Heart left ventricle (tissue), 16 donors: Measurements from ENCODE around the gene CDCA7. TPM values are rescaled to one million over a fixed set of nuclear protein-coding genes. Genes with fewer than 3 reads are reported as not detected.
A peak's percentile ranks its signal among the peaks of the same experiment; 100 is the strongest.

Experiments used
- ATAC-seq, 4 donors: fragments of 200-7000 bp; cut with Tn5 transposase; one replicate each; pipeline ENCODE4 v1.9.1; 2020 to 2022; ENCODE audit warnings: moderate library complexity in 4 of 4, mild to moderate bottlenecking in 3 of 4, moderate number of reproducible peaks in 1 of 4
- DNase-seq, 5 donors: peaks; one replicate each; pipeline ENCODE4 v3.0.0-alpha.2; 2020
- H3K27ac ChIP-seq, 12 donors: fragments of 200-600 bp; sonication (generic) in 4 of 12; one replicate each; pipeline versions ENCODE4 v1.5.0 to v1.8.0; 2016 to 2022; ENCODE audit warnings: mild to moderate bottlenecking in 2 of 12
- H3K27me3 ChIP-seq, 9 donors: fragments of 200-600 bp; sonication (generic) in 2 of 9; one replicate each; pipeline versions ENCODE4 v1.5.1 to v1.8.0; 2016 to 2022; ENCODE audit warnings: mild to moderate bottlenecking in 3 of 9
- H3K36me3 ChIP-seq, 9 donors: fragments of 200-600 bp; sonication (generic) in 2 of 9; one replicate each; pipeline versions ENCODE4 v1.5.0 to v1.8.0; 2018 to 2022; ENCODE audit warnings: mild to moderate bottlenecking in 2 of 9
- H3K4me1 ChIP-seq, 12 donors: fragments of 200-600 bp; sonication (generic) in 4 of 12; one replicate each; pipeline versions ENCODE4 v1.5.0 to v1.8.0; 2016 to 2022; ENCODE audit warnings: mild to moderate bottlenecking in 3 of 12
- H3K4me3 ChIP-seq, 12 donors: fragments of 200-600 bp; sonication (generic) in 4 of 12; one replicate each; pipeline versions ENCODE4 v1.5.0 to v1.8.0; 2017 to 2022; ENCODE audit warnings: mild to moderate bottlenecking in 9 of 12, moderate library complexity in 4 of 12
- H3K9me3 ChIP-seq, 12 donors: fragments of 200-600 bp; sonication (generic) in 4 of 12; one replicate each; pipeline versions ENCODE4 v1.5.0 to v1.8.0; 2016 to 2022; ENCODE audit warnings: mild to moderate bottlenecking in 1 of 12
- CTCF ChIP-seq, 12 donors: fragments of 200-600 bp; sonication (generic) in 4 of 12; IDR thresholded peaks; one replicate each; pipeline versions ENCODE4 v1.5.0 to v1.8.0; 2018 to 2022; ENCODE audit warnings: antibody characterized with exemption in 12 of 12, mild to moderate bottlenecking in 5 of 12
- POLR2A ChIP-seq, 2 donors: fragments of 450-650 bp; IDR thresholded peaks; one replicate each; pipeline ENCODE4 v1.6.1; 2017; ENCODE audit warnings: antibody characterized with exemption in 2 of 2, mild to moderate bottlenecking in 2 of 2, moderate library complexity in 2 of 2
- WGBS, 4 donors: extraction: QIAGEN DNeasy Blood & Tissue Kit in 2 of 4; methylation state at CpG; one replicate each; pipeline versions ENCODE4 v1.1.5 to v1.1.7; 2013 to 2018; 5-methylcytosine and 5-hydroxymethylcytosine counted together
- intact Hi-C, 10 donors: fragments of 100-400 bp; cut with DNase I; formaldehyde crosslinking; loops; one replicate each; pipeline versions ENCODE4 v1.11.1 to v1.14.2; 2022
- polyA plus RNA-seq, 2 donors: library from polyadenylated mRNA; stranded (reverse); fragments of 200-250 nt; gene quantifications; one replicate each; pipeline ENCODE4 v1.2.3, GENCODE V29; 2013
- total RNA-seq, 9 donors: library from RNA; depleted of rRNA in 2 of 9; stranded (reverse); fragments of >200 nt in 2 of 9; fragmentation: NEBNext Ultra II Directional in 3 of 9; extraction: Animal tissue kit (Norgen Biotek cat#: 25700) in 3 of 9; gene quantifications; one replicate each; pipeline versions ENCODE4 v1.1.0 to v1.2.4, GENCODE V29; 2016 to 2023
- donor health status: ischemic (EF 13 %, LVEDD 7.1; RV severe dilation, severe dysfunction).
- donor health status: healthy with polysubstance abuse.
- donor health status: DM: no; HTN: yes; CAD: no.
- donor health status: DM: no; HTN: no; CAD: no.
- donor health status: ischemic (EF 25% LVEDD 6.9; RV normal size, moderate dysfunction).
- donor health status: ischemic (EF 25% LVEDD 5.7; RV mildly dilated, moderate dysfunction).
- donor health status: healthy.
- donor health status: DM: yes; HTN: yes; CAD: no.
- donor health status: ischemic (EF 35%, LVEDD 5.7; RV mildly dilated, moderate dysfunction).
- donor health status: nonischemic (EF 11% LVEDD 7.7; RV severe dilation, severe dysfunction).
- donor health status: DM: yes; HTN: yes; CAD: no.
- donor health status: PGD.
- donor health status: ischemic (EF 29% LVEDD 5.4; RV normal size, mild dysfunction).
- donor health status: nonischemic (EF 23%, LVEDD 6.1; RV moderate dilation, normal function).

Gene CDCA7
- total and polyA plus RNA-seq, 11 donors = 0.12 to 3.7 (median 0.91) TPM

GRCh38 chr2:173357346-173357745 is 2.7 kb downstream of the CDCA7 start:
- Histone ChIP-seq H3K36me3 (no peaks in the 10 kb centered on the region), H3K27me3 (peaks cover 0 to 45% (median 25%) of the 10 kb centered on the region in 9 donors), H3K4me3 (no peak overlapping the region), H3K4me1 (peaks cover 0 to 25% (median 5%) of the 10 kb centered on the region in 12 donors), H3K9me3 (no peaks in the 10 kb centered on the region), H3K27ac (no peak overlapping the region)
- DNase-seq (no peak), ATAC-seq (no peak)
- intact Hi-C loops = loop anchor here in 2 of 10 donors (5.0 to 10.0 kb wide), 3 partner anchors 113 to 333 kb away; no protein-coding TSS in a partner anchor
- 79 to 84% (median 81%) methylated on average over 3 of the region's 3 CpGs for WGBS, 4 donors
- TF ChIP-seq CTCF (IDR thresholded peaks at IDR 0.05) = no peak
- no peak for TF ChIP-seq POLR2A (IDR thresholded peaks at IDR 0.05)

- intact Hi-C loops = loop anchor here in 2 of 10 donors (5.0 to 10.0 kb wide), 3 partner anchors 114 to 334 kb away; no protein-coding TSS in a partner anchor
- H3K27ac ChIP-seq = no peak overlapping the region
- no peak overlapping the region for H3K4me3 ChIP-seq
- H3K9me3 ChIP-seq = no peaks in the 10 kb centered on the region
- 67 to 85% (median 78%) methylated on average over 5 of the region's 5 CpGs for WGBS, 4 donors
- peaks cover 0 to 32% (median 12%) of the 10 kb centered on the region in 9 donors for H3K27me3 ChIP-seq
- DNase-seq = no peak
- H3K4me1 ChIP-seq = peaks cover 0 to 25% (median 5%) of the 10 kb centered on the region in 12 donors
- ATAC-seq = no peak
- TF ChIP-seq CTCF (IDR thresholded peaks at IDR 0.05) = no peak
- no peak for TF ChIP-seq POLR2A (IDR thresholded peaks at IDR 0.05)
- H3K36me3 ChIP-seq = no peaks in the 10 kb centered on the region
Observed at GRCh38 chr2:173358616-173359015, 3.9 kb downstream of the CDCA7 start.

GRCh38 chr2:173359231-173359630 is 4.6 kb downstream of the CDCA7 start:
- Histone ChIP-seq H3K9me3 (no peaks in the 10 kb centered on the region), H3K36me3 (no peaks in the 10 kb centered on the region), H3K27me3 (peaks cover 0 to 26% (median 9%) of the 10 kb centered on the region in 9 donors), H3K27ac (no peak overlapping the region), H3K4me1 (peaks cover 0 to 20% (median 1%) of the 10 kb centered on the region in 12 donors), H3K4me3 (no peak overlapping the region)
- 91 to 94% (median 92%) methylated on average over 8 of the region's 8 CpGs for whole genome bisulfite sequencing, 4 donors
- DNase-seq (no peak), ATAC-seq (no peak)
- intact Hi-C loops = loop anchor here in 2 of 10 donors (5.0 to 10.0 kb wide), 3 partner anchors 114 to 334 kb away; no protein-coding TSS in a partner anchor
- TF ChIP-seq POLR2A (IDR thresholded peaks at IDR 0.05) = no peak
- no peak for TF ChIP-seq CTCF (IDR thresholded peaks at IDR 0.05)

- H3K27me3 ChIP-seq = no peaks in the 10 kb centered on the region
- TF ChIP-seq CTCF (IDR thresholded peaks at IDR 0.05) = no peak
- no peak for TF ChIP-seq POLR2A (IDR thresholded peaks at IDR 0.05)
- H3K27ac ChIP-seq = peak overlapping the region in 1 of 12 donors; percentile 43
- ATAC-seq (no peak), DNase-seq (no peak)
- intact Hi-C loops = no loop called here
- H3K4me1 ChIP-seq = peaks cover 0 to 8% (median 0%) of the 10 kb centered on the region in 12 donors
- 75 to 89% (median 80%) methylated on average over 3 of the region's 3 CpGs for WGBS, 4 donors
- no peaks in the 10 kb centered on the region for H3K9me3 ChIP-seq
- H3K4me3 ChIP-seq = no peak overlapping the region
- no peaks in the 10 kb centered on the region for H3K36me3 ChIP-seq
Observed at GRCh38 chr2:173370198-173370597, 15.5 kb downstream of the CDCA7 start.
